ENCODE data around the gene CRISPLD2.

DNA sequence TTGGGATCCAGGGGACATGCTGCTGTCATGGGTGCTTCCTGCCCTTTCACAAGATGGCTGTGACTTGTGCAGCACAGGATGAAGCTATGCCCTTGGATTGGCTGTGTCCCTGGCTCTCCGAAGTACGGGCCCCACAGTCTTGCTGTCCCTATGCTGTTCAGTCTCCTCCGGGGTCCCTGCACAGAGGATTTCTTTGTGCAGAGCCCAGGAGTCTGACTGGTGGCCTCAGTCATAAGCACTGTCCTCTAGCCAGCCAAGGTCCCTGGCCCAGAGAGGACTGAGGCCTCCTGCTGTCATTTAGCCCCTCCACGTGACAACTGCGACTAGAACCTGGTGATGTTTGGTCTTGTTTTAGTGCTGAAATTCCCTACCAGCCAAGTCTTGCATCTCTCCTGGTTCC lies 42.4 kb upstream of the CRISPLD2 start:
- TF ChIP-seq, protein P1, sequence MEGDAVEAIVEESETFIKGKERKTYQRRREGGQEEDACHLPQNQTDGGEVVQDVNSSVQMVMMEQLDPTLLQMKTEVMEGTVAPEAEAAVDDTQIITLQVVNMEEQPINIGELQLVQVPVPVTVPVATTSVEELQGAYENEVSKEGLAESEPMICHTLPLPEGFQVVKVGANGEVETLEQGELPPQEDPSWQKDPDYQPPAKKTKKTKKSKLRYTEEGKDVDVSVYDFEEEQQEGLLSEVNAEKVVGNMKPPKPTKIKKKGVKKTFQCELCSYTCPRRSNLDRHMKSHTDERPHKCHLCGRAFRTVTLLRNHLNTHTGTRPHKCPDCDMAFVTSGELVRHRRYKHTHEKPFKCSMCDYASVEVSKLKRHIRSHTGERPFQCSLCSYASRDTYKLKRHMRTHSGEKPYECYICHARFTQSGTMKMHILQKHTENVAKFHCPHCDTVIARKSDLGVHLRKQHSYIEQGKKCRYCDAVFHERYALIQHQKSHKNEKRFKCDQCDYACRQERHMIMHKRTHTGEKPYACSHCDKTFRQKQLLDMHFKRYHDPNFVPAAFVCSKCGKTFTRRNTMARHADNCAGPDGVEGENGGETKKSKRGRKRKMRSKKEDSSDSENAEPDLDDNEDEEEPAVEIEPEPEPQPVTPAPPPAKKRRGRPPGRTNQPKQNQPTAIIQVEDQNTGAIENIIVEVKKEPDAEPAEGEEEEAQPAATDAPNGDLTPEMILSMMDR (IDR thresholded peaks at IDR 0.05; ENCODE audit: insufficient read depth, low read length), result no peak
- TF ChIP-seq POLR2AphosphoS5 (IDR thresholded peaks at IDR 0.05; ENCODE audit: low read depth), result no peak

Data from HL-60 (cell line).